MCF 10A (cell line): ENCODE results near the gene SMC6. TPM values are rescaled to one million over a fixed set of nuclear protein-coding genes. Genes with fewer than 3 reads are reported as not detected.

Experiments used
- BruUV-seq: library from RNA; stranded (reverse); fragments of 400-500 nt; replicated peaks from 2 replicates; lab custom pipeline; 2021; lab: Mats Ljungman, UMichigan
- CTCF ChIA-PET: fragments of 300-600 bp; sonication (Branson Sonifier 250); formaldehyde crosslinking; extraction: SDS; loops from one replicate; lab custom pipeline; 2021; ENCODE audit warnings: antibody characterized with exemption, inconsistent platforms; lab: Yijun Ruan, JAX
- POLR2A ChIA-PET: fragments of 300-600, 350-650 bp; sonication (Branson Sonifier 250); formaldehyde crosslinking; extraction: SDS; loops from one replicate; lab custom pipeline; 2020; ENCODE audit warnings: antibody characterized with exemption, inconsistent platforms; lab: Yijun Ruan, JAX
- DNase-seq: peaks from one replicate; pipeline ENCODE4 v3.0.0-alpha.2; 2018; ENCODE audit not compliant: unreplicated experiment
- H3K27ac Mint-ChIP-seq: one replicate; pipeline ENCODE4 v1.8.0; 2022; ENCODE audit warnings: mild to moderate bottlenecking, low read depth, mixed read lengths; ENCODE audit not compliant: unreplicated experiment
- H3K27me3 Mint-ChIP-seq: one replicate; pipeline ENCODE4 v1.8.0; 2022; ENCODE audit warnings: mixed read lengths; ENCODE audit not compliant: insufficient read depth, unreplicated experiment
- H3K36me3 Mint-ChIP-seq: one replicate; pipeline ENCODE4 v1.8.0; 2022; ENCODE audit warnings: mild to moderate bottlenecking, moderate library complexity, mixed read lengths; ENCODE audit not compliant: insufficient read depth, unreplicated experiment
- H3K4me1 Mint-ChIP-seq: one replicate; pipeline ENCODE4 v1.8.0; 2022; ENCODE audit warnings: mixed read lengths; ENCODE audit not compliant: insufficient read depth, unreplicated experiment
- H3K4me3 Mint-ChIP-seq: one replicate; pipeline ENCODE4 v1.8.0; 2022; ENCODE audit warnings: mild to moderate bottlenecking, moderate library complexity, mixed read lengths; ENCODE audit not compliant: unreplicated experiment
- H3K9me3 Mint-ChIP-seq: one replicate; pipeline ENCODE4 v1.8.0; 2022; ENCODE audit warnings: mixed read lengths; ENCODE audit not compliant: unreplicated experiment
- intact Hi-C: fragments of 100-400 bp; cut with micrococcal nuclease; formaldehyde crosslinking; loops from 2 replicates; pipeline ENCODE4 v1.14.1; 2022
- total RNA-seq: library from RNA; stranded (reverse); gene quantifications from 2 replicates; pipeline ENCODE4 v1.2.3, GENCODE V29; 2022
- TF ChIP-seq, protein P1 (sequence below): fragments of 200-600 bp; IDR thresholded peaks from one replicate; pipeline ENCODE4 v1.8.0; 2022; ENCODE audit warnings: antibody characterized with exemption, mild to moderate bottlenecking; ENCODE audit not compliant: unreplicated experiment

The SMC6 gene
- total RNA-seq, 1 experiment from 2014 or later, result 24.7 TPM

DNA sequence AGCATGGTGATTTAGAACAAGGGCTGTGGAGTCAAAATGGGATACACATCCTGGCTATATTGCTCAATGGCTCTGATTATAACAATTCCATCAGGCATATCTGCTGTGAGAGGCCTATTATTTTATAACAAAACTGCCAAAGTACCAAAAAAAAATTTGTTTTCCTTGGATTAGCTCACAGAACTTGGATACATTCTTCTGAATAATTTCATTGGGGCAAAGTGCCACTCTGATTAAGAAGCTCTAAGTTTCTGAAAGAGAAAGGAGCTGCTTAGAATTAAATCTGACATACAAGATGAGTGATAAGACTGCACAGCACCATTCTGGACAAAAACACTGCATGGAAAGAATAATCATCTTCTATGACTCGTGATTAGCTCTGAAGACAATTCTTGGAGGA, 85.7 kb downstream of the SMC6 start:
- intact Hi-C loops, result no loop called here
- TF ChIP-seq, protein P1, sequence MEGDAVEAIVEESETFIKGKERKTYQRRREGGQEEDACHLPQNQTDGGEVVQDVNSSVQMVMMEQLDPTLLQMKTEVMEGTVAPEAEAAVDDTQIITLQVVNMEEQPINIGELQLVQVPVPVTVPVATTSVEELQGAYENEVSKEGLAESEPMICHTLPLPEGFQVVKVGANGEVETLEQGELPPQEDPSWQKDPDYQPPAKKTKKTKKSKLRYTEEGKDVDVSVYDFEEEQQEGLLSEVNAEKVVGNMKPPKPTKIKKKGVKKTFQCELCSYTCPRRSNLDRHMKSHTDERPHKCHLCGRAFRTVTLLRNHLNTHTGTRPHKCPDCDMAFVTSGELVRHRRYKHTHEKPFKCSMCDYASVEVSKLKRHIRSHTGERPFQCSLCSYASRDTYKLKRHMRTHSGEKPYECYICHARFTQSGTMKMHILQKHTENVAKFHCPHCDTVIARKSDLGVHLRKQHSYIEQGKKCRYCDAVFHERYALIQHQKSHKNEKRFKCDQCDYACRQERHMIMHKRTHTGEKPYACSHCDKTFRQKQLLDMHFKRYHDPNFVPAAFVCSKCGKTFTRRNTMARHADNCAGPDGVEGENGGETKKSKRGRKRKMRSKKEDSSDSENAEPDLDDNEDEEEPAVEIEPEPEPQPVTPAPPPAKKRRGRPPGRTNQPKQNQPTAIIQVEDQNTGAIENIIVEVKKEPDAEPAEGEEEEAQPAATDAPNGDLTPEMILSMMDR, result no peak
- CTCF ChIA-PET, result interaction anchor here (0.6 to 8.1 kb wide), 8 partner anchors 21 to 1142 kb away, joined by 3 to 50 read pairs (median 4); no protein-coding TSS in a partner anchor
- Mint-ChIP-seq H3K36me3 (peaks cover 37% of the 10 kb centered on the region), H3K27ac (no peak overlapping the region), H3K4me1 (no peaks in the 10 kb centered on the region), H3K27me3 (no peaks in the 10 kb centered on the region), H3K9me3 (no peaks in the 10 kb centered on the region), H3K4me3 (no peak overlapping the region)
- POLR2A ChIA-PET, result interaction anchor here (0.6 to 1.2 kb wide), 4 partner anchors 12 to 129 kb away, joined by 3 to 6 read pairs (median 4); no protein-coding TSS in a partner anchor
- DNase-seq, result no peak
- BruUV-seq, result no TSS peak

DNA sequence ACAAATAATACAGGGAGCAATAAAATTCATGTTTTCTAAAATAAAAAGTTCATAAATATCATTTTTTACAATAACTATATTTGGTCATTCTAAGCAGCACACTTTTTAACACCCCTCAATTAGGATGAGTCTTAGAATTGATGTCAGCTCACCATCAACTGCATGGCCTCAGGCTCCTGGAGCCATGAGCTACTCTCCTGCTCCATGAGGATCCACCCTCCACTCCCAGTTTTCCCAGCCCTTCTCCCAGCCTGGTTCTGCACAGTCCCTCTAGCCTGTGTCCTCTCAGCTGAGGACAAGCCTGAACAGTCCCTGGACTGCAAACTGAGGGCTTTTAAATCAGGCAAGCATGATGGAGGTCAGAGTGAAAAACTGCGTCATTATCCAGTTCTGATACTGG, 89.1 kb downstream of the SMC6 start:
- Mint-ChIP-seq H3K27ac (no peak overlapping the region), H3K9me3 (no peaks in the 10 kb centered on the region), H3K4me3 (no peak overlapping the region), H3K4me1 (no peaks in the 10 kb centered on the region), H3K27me3 (no peaks in the 10 kb centered on the region), H3K36me3 (peaks cover 33% of the 10 kb centered on the region)
- BruUV-seq, result no TSS peak
- CTCF ChIA-PET, result interaction anchor here (0.5 to 2.5 kb wide), 4 partner anchors 19 to 907 kb away, joined by 3 to 6 read pairs (median 4); no protein-coding TSS in a partner anchor
- no peak for DNase-seq
- intact Hi-C loops, result no loop called here
- POLR2A ChIA-PET, result interaction anchor here (0.7 kb wide), 1 partner anchor 177 kb away, joined by 3 read pairs; no protein-coding TSS in a partner anchor
- TF ChIP-seq, protein P1, result no peak

DNA sequence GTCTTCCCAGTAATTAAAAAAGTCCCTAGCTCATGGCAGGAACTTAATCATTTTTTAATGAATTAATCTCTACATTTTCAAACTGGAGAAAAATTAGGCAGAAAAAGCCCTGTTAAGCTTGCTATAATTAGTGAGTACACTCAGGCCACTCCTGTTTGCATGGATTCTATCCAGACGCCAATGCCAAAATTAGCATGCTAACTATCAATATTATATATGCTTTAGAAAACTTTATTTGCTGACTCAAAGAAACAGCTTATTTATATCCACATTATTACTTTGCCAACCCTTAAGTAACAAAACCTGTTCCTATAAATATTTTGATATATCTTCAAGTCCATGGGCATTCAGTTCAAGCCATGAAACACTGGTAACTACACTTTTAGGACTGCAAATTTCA, 90.9 kb downstream of the SMC6 start:
- ChIA-PET POLR2A (no interaction called here), CTCF (interaction anchor here (0.6 to 4.1 kb wide), 4 partner anchors 8 to 905 kb away, joined by 3 to 32 read pairs (median 4); no protein-coding TSS in a partner anchor)
- H3K9me3 Mint-ChIP-seq, result no peaks in the 10 kb centered on the region
- H3K36me3 Mint-ChIP-seq, result peaks cover 33% of the 10 kb centered on the region
- H3K4me3 Mint-ChIP-seq, result no peak overlapping the region
- intact Hi-C loops, result no loop called here
- H3K27ac Mint-ChIP-seq, result no peak overlapping the region
- no peaks in the 10 kb centered on the region for H3K27me3 Mint-ChIP-seq
- no TSS peak for BruUV-seq
- DNase-seq, result no peak
- TF ChIP-seq, protein P1, result no peak
- H3K4me1 Mint-ChIP-seq, result no peaks in the 10 kb centered on the region

DNA sequence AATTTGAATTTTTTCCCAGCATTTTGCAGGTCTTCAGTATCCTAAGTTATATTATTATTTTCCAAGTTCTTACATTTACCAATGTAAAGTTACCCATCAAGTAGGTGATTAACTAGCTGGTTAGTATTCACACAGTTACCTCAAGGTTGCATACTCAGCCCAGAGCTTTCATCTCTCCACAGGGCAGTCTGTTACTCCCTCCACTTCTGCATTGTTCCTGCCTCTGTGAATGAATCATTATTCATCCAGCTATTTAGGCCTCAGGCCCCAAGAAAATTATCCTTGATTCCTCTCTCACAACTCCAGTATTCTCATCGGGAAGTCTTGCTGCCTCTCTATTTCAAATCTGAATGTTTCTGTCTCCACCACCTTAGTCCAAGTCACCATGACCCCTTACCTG, 92.2 kb downstream of the SMC6 start:
- TF ChIP-seq, protein P1, result no peak
- no peaks in the 10 kb centered on the region for H3K4me1 Mint-ChIP-seq
- ChIA-PET CTCF (interaction anchor here (1.3 to 4.1 kb wide), 2 partner anchors 9 to 888 kb away, joined by 4 to 32 read pairs; no protein-coding TSS in a partner anchor), POLR2A (interaction anchor here (0.7 to 1.0 kb wide), 3 partner anchors 10 to 191 kb away, joined by 3 to 4 read pairs (median 3); no protein-coding TSS in a partner anchor)
- intact Hi-C loops, result no loop called here
- H3K36me3 Mint-ChIP-seq, result peaks cover 29% of the 10 kb centered on the region
- no peaks in the 10 kb centered on the region for H3K27me3 Mint-ChIP-seq
- no peak for DNase-seq
- H3K9me3 Mint-ChIP-seq, result no peaks in the 10 kb centered on the region
- no peak overlapping the region for H3K27ac Mint-ChIP-seq
- no peak overlapping the region for H3K4me3 Mint-ChIP-seq
- BruUV-seq, result no TSS peak
